Rectal smooth muscle tissue (tissue), 1 donor: Measurements from ENCODE around the gene MPV17L2.
"Not testable (repeated sequence)": the region's sequence is repeated elsewhere in the genome, so short reads cannot be mapped to it uniquely, and the experiment has no call there.

Source experiments
- H3K27ac ChIP-seq: one replicate; pipeline ENCODE4 v1.7.0; 2013; ENCODE audit warnings: low read depth, low read length, inconsistent platforms
- H3K27me3 ChIP-seq: one replicate; pipeline ENCODE4 v1.7.0; 2013; ENCODE audit warnings: low read length; ENCODE audit not compliant: control insufficient read depth, insufficient read depth
- H3K36me3 ChIP-seq: one replicate; pipeline ENCODE4 v1.7.0; 2013; ENCODE audit warnings: low read length; ENCODE audit not compliant: control insufficient read depth, insufficient read depth
- H3K4me1 ChIP-seq: one replicate; pipeline ENCODE4 v1.7.0; 2013; ENCODE audit warnings: low read length; ENCODE audit not compliant: control insufficient read depth, insufficient read depth
- H3K4me3 ChIP-seq: one replicate; pipeline ENCODE4 v1.7.0; 2013; ENCODE audit warnings: low read length
- H3K9ac ChIP-seq: one replicate; pipeline ENCODE4 v1.7.0; 2013; ENCODE audit warnings: low read length

MPV17L2 gene

DNA sequence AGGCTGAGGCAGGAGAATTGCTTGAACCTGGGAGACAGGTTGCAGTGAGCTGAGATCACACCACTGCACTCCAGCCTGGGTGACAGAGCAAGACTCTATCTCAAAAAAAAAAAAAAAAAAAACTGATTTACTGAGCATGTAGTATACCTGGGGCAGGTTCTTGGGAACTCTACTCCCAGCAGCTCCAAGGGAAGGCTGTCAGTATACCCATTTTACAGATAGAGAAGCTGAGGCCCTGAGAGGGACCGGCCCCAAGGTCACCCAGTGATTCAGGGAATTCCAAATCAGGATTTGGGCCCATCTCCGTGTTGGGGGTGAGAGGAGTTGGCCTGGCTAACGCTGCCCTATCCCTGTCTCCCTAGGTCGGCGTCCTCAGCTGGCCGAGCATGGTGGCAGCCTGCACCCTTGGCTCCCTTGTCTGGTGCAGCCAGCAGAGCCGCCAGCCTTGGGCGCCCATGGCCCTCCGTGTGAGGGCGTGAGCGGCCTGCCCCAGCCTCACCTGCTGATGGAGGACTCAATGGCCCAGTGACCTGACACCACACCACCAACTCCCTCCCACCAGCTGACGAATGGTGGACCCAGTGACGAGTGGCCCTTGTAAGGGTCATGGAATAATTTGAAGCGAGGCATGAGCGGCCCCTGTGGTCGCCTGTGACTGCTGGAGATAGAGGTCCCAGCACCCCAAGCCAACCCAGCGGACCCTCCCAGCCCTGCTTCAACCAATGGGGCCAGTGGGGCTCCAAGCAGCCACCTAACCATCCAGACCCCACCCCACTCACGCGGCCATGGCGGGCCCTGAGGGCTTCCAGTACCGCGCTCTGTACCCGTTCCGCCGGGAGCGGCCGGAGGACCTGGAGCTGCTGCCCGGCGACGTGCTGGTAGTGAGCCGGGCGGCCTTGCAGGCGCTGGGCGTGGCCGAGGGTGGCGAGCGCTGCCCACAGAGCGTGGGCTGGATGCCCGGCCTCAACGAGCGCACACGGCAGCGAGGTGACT is 37.6 kb upstream of the MPV17L2 start:
- H3K27me3 ChIP-seq = no peaks in the 10 kb centered on the region
- peaks cover 2% of the 10 kb centered on the region for H3K36me3 ChIP-seq
- no peak overlapping the region for H3K9ac ChIP-seq
- H3K4me1 ChIP-seq = peaks cover 20% of the 10 kb centered on the region
- H3K4me3 ChIP-seq = no peak overlapping the region
- peak overlapping the region; percentile 1 for H3K27ac ChIP-seq

DNA sequence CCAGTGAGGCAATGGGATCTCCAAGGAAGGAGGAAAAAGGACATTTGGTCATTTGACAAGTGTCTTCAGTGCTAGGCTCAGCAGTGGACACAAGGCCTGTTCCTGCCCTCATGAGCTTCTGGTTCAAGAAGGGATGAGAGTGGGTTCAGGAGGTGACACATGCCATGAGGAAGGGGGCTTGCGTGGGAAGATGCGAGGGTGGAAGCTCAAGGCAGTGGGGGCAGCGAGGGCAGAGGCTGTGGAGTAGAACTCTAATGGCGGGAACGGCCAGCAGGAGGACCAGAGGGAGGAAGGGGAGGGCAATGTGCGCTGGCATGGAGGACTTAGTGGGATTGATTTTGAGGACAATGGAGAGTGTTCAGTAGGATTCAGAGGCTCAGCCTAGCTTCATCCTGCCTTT is 36.8 kb upstream of the MPV17L2 start:
- peaks cover 24% of the 10 kb centered on the region for H3K4me1 ChIP-seq
- H3K4me3 ChIP-seq = no peak overlapping the region
- H3K36me3 ChIP-seq = peaks cover 2% of the 10 kb centered on the region
- no peak overlapping the region for H3K9ac ChIP-seq
- H3K27me3 ChIP-seq = no peaks in the 10 kb centered on the region
- H3K27ac ChIP-seq = peak overlapping the region; percentile 65

DNA sequence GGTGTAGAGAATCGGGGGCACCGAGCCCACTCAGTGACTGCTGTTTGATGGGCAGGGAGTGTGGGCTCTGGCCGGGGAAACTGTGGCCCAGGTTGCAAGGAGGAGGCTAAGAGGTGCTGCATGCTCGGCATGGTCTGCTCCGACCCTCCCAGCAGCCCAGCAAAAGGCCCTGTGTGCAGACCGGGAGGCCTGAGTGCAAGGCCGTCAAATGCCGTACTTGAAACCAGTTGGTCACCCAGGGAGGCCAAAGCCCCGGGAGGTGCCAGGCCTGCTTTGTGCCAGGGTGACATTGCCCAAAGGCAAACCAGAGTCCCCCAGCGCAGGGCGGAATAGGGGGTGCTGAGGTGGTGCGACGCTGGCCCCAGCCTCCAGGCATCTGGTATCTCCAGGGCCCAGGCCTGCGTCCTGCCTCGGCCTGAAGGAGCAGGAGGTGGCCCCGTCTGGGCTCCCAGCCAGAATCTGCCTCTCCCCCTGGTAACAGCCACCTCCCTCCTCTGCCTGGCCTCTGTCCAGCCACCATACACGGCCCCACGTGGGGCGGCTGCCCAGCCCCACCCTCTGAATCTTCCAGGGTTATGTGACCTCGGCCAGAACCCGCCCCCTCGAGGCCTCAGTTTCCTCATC is 36.1 kb upstream of the MPV17L2 start:
- Histone ChIP-seq H3K4me3 (no peak overlapping the region), H3K27ac (peak overlapping the region; percentile 65), H3K4me1 (peaks cover 26% of the 10 kb centered on the region), H3K36me3 (peaks cover 5% of the 10 kb centered on the region), H3K9ac (no peak overlapping the region), H3K27me3 (no peaks in the 10 kb centered on the region)

DNA sequence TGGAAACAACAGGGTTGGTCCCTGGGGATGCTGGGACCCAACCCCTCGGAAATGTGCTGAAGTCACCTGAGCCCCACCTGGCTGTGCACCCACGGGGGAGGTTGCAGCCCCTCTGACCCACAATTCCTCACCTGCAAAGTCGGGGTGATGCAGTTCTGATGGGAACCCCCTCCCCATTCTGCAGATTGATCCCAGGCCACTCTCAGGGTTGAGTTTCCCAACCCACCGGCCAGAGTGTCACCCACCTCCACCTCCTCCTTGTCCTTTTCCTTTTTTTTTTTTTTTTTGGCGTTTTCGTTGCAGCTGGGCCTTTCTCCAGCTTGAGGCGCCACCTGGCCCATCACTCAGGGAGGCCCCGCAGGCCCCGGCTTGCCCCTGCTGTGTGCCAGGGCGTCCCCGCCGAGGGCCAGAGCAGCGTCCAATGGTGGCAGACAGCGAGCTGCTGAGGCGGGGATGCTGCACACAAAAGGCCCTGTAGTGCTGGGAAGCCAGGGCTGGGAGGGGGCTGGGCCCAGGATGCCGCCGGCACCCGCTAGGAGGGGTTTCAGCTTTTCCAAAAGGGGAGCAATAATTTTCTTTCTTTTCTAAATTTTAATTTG is 35.5 kb upstream of the MPV17L2 start:
- H3K27ac ChIP-seq = peak overlapping the region; percentile 65
- H3K36me3 ChIP-seq = peaks cover 9% of the 10 kb centered on the region
- no peaks in the 10 kb centered on the region for H3K27me3 ChIP-seq
- no peak overlapping the region for H3K4me3 ChIP-seq
- H3K9ac ChIP-seq = no peak overlapping the region
- peaks cover 26% of the 10 kb centered on the region for H3K4me1 ChIP-seq

DNA sequence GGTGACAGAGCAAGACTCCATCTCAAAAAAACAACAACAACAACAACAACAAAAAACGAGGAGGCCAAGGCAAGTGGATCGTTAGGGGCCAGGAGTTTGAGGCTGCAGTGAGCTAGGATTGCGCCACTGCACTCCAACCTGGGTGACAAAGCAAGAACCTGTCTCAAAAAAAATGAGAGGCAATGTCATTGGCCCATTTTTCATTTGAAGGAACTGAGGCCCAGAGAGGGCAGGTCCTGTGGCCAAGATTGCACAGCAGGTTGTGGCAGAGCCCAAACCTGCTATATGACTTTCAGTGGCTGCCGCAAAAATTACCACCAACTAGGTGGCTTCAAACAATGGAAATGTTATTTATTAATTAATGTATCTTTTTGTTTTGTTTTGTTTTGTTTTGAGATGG is 34.6 kb upstream of the MPV17L2 start:
- Histone ChIP-seq H3K27ac (no peak overlapping the region), H3K27me3 (no peaks in the 10 kb centered on the region), H3K9ac (no peak overlapping the region), H3K36me3 (peaks cover 18% of the 10 kb centered on the region), H3K4me1 (peaks cover 26% of the 10 kb centered on the region), H3K4me3 (no peak overlapping the region)

DNA sequence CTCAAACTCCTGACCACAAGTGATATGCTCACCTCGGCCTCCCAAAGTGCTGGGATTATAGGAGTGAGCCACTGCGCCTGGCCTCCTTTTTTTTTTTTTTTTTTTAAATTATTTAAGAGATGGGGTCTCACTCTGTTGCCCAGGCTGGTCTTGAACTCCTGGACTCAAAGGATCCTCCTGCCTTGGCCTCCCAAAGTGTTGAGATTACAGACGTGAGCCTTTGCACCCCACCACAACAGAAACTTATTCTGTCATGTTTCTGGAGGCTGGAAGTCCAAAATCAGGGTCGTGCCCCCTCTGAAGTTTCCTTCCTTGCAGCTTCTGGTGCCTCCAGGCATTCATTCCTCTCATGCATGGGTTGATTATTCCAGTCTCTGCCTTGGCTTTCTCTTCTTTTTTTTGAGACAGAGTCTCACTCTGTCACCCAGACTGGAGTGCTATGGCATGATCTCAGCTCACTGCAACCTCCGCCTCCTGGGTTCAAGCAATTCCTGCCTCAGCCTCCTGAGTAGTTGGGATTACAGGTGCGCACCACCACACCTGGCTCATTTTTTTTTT is 33.9 kb upstream of the MPV17L2 start:
- H3K27ac ChIP-seq, H3K9ac ChIP-seq, H3K4me3 ChIP-seq, H3K27me3 ChIP-seq: not testable (repeated sequence)
- Histone ChIP-seq H3K36me3 (peaks cover 20% of the 10 kb centered on the region), H3K4me1 (peaks cover 22% of the 10 kb centered on the region)

DNA sequence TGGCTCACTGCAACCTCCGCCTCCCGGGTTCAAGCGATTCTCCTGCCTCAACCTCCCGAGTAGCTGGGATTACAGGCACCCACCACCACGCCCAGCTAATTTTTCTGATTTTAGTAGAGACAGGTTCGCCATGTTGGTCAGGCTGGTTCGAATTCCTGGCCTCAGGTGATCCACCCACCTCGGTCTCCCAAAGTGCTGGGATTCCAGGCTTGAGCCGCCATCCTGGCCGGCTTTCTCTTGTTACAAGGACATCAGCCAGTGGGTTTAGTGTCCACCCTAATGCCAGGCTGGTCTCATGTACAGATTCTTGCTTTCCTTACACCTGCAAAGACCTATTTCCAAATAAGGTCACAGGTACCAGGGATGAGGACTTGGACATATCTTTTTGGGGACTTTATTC is 33.2 kb upstream of the MPV17L2 start:
- Histone ChIP-seq H3K27ac (no peak overlapping the region), H3K4me1 (peaks cover 17% of the 10 kb centered on the region), H3K27me3 (no peaks in the 10 kb centered on the region), H3K4me3 (no peak overlapping the region), H3K9ac (no peak overlapping the region), H3K36me3 (peaks cover 22% of the 10 kb centered on the region)

DNA sequence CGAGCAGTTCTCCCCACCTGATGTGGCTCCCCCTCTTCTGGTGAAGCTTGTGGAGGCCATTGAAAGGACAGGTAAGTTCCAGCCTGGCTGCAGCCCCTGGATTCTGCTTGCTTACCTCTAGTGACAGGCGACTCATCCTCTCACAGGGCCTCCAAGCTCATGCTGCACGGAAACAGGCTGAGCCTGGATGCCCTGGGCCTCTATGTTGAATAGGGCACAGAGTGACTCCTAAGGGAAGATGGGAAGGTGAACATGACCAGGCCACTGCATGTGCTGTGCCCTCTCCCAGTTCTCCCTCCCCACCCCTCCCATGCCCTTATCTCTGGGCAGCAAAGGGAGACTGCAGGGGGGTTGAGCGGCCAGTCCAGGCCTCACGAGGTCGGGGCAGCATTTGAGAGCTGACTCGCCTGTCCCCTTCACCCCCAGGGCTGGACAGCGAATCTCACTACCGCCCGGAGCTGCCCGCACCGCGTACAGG is 32.5 kb upstream of the MPV17L2 start:
- H3K36me3 ChIP-seq = peaks cover 22% of the 10 kb centered on the region
- H3K9ac ChIP-seq = no peak overlapping the region
- no peaks in the 10 kb centered on the region for H3K27me3 ChIP-seq
- H3K4me3 ChIP-seq = peak overlapping the region; percentile 43
- H3K27ac ChIP-seq = peak overlapping the region; percentile 51
- peaks cover 17% of the 10 kb centered on the region for H3K4me1 ChIP-seq

DNA sequence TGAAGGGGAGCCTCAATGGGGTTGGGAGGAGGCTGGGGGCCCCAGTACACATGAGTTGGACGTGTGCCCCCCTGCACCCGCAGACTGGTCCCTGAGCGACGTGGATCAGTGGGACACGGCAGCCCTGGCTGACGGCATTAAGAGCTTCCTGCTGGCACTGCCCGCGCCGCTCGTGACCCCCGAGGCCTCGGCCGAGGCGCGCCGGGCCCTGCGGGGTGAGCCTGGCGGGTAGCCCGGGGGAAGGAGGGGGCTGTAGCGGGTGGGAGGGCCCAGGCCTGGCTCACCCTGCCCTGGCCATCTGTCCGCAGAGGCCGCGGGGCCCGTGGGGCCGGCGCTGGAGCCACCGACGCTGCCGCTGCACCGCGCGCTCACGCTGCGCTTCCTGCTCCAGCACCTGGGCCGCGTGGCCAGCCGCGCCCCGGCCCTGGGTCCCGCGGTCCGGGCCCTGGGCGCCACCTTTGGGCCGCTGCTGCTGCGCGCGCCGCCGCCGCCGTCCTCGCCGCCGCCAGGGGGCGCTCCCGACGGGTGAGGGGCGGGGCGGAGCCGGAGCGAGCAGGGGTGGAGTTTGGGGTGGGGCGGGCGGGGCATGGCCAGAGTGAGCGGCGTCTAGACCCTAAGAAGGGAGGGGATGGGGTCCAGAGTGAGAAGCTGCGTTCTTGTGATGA is 31.9 kb upstream of the MPV17L2 start:
- Histone ChIP-seq H3K4me1 (peaks cover 17% of the 10 kb centered on the region), H3K36me3 (peaks cover 27% of the 10 kb centered on the region), H3K27ac (peak overlapping the region; percentile 51), H3K9ac (peak overlapping the region; percentile 21), H3K27me3 (no peaks in the 10 kb centered on the region), H3K4me3 (peak overlapping the region; percentile 55)

DNA sequence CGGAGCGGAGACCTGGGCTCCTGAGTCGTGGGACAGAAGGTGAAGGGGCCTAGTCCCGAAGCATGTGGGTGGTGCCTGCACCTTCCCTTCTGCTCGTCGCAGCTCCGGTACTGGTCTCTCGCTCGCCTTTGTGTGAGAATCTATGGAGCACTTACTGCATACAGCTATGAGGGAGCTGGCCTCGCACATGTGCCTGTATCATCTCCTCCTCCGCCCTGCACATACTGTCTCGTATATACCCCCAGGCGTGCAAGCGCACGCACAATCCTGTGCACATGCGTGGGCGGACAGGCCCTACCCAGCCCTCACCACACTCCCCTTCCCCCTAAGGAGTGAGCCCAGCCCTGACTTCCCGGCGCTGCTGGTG is 31.4 kb upstream of the MPV17L2 start:
- no peaks in the 10 kb centered on the region for H3K27me3 ChIP-seq
- H3K4me1 ChIP-seq = peaks cover 16% of the 10 kb centered on the region
- peaks cover 29% of the 10 kb centered on the region for H3K36me3 ChIP-seq
- H3K27ac ChIP-seq = no peak overlapping the region
- peak overlapping the region; percentile 55 for H3K4me3 ChIP-seq
- H3K9ac ChIP-seq = peak overlapping the region; percentile 21

DNA sequence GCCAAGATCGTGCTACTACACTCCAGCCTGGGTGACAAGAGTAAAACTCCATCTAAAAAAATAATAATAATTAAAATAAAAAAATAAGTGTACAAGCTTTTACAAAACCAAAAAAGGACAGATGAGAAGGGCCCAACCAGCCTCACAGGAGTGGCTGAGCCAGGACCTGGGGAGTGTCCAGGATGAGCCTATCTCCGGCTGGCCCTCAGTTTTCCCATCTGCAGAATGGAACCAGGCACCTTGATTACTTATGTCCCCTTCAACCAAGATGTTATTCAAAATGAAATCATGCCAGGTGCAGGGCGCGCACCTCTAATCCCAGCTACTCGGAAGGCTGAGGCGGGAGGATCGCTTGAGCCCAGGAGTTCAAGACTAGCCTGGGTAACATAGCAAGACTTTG is 28.9 kb upstream of the MPV17L2 start:
- Histone ChIP-seq H3K27ac (no peak overlapping the region), H3K27me3 (no peaks in the 10 kb centered on the region), H3K4me1 (peaks cover 6% of the 10 kb centered on the region), H3K9ac (no peak overlapping the region), H3K36me3 (peaks cover 36% of the 10 kb centered on the region), H3K4me3 (no peak overlapping the region)
